DND-41 (cell line): ENCODE measurements around the gene TIGD3.

ENCODE experiments used
- ATAC-seq: fragments of 200-7000 bp; cut with Tn5 transposase; 3 replicates; pipeline ENCODE4 v1.9.1; 2021; ENCODE audit warnings: low read depth; ENCODE audit not compliant: insufficient read depth
- DNase-seq: peaks from one replicate; pipeline ENCODE4 v3.0.0-alpha.2; 2020
- H2AFZ ChIP-seq: 2 replicates; pipeline ENCODE4 v1.6.0; 2012; ENCODE audit warnings: low read depth, low read length
- H3K27ac ChIP-seq: 2 replicates; pipeline ENCODE4 v1.5.1; 2012; ENCODE audit warnings: low read length, inconsistent platforms
- H3K27me3 ChIP-seq: fragments of 200-600 bp; sonication (generic); 2 replicates; pipeline ENCODE4 v1.6.0; 2012; ENCODE audit warnings: low read length, mild to moderate bottlenecking, inconsistent platforms; ENCODE audit not compliant: insufficient read depth, poor library complexity
- H3K36me3 ChIP-seq: 2 replicates; pipeline ENCODE4 v1.5.1; 2012; ENCODE audit warnings: low read length, inconsistent platforms; ENCODE audit not compliant: insufficient read depth
- H3K4me1 ChIP-seq: 2 replicates; pipeline ENCODE4 v1.5.1; 2012; ENCODE audit warnings: mild to moderate bottlenecking, low read length; ENCODE audit not compliant: insufficient read depth
- H3K4me2 ChIP-seq: 2 replicates; pipeline ENCODE4 v1.6.0; 2012; ENCODE audit warnings: mild to moderate bottlenecking, moderate library complexity, low read length, inconsistent platforms; ENCODE audit not compliant: insufficient read depth
- H3K4me3 ChIP-seq, 2 experiments: fragments of 200-600 bp in 1 of 2; shearing (Covaris generic) in 1 of 2; 2 replicates each; pipeline ENCODE4 v1.5.1; 2012 to 2016; ENCODE audit warnings: inconsistent platforms in 2 of 2, low read length in 2 of 2, mild to moderate bottlenecking in 2 of 2, low read depth in 1 of 2, moderate library complexity in 1 of 2
- H3K79me2 ChIP-seq: 2 replicates; pipeline ENCODE4 v1.6.0; 2012; ENCODE audit warnings: low read length, inconsistent platforms; ENCODE audit not compliant: insufficient read depth
- H3K9ac ChIP-seq: 2 replicates; pipeline ENCODE4 v1.6.0; 2012; ENCODE audit warnings: low read depth, mild to moderate bottlenecking, inconsistent platforms, low read length, moderate library complexity
- H3K9me3 ChIP-seq: 2 replicates; pipeline ENCODE4 v1.5.1; 2012; ENCODE audit warnings: low read length, moderate library complexity, mild to moderate bottlenecking, inconsistent platforms; ENCODE audit not compliant: insufficient read depth, severe bottlenecking
- H4K20me1 ChIP-seq: 2 replicates; pipeline ENCODE4 v1.6.0; 2012; ENCODE audit warnings: low read length; ENCODE audit not compliant: insufficient read depth
- CTCF ChIP-seq: IDR thresholded peaks from 2 replicates; pipeline ENCODE4 v1.5.1; 2012; ENCODE audit warnings: borderline replicate concordance, low read length, moderate library complexity, mild to moderate bottlenecking; ENCODE audit not compliant: poor library complexity, severe bottlenecking; ENCODE audit errors: extremely low read depth
- EZH2 ChIP-seq: IDR thresholded peaks from 3 replicates; pipeline ENCODE4 v1.6.1; 2012; ENCODE audit warnings: borderline replicate concordance, low read depth, mild to moderate bottlenecking, moderate library complexity, low read length, inconsistent platforms; ENCODE audit not compliant: severe bottlenecking

Gene TIGD3

GRCh38 chr11:65354265-65355012 lies at the start of gene TIGD3:
Gene TIGD3 (plus strand): TSS chr11:65354751. CDS start chr11:65355809, 1,058 bp downstream.
- Histone ChIP-seq H3K4me1 (peaks cover 21% of the 10 kb centered on the region), H4K20me1 (peaks cover 4% of the 10 kb centered on the region; the same call in 1 of the 2 replicates), H3K36me3 (peaks cover 27% of the 10 kb centered on the region), H3K4me2 (peak within 1 kb of the TSS; percentile 98), H3K4me3 (peak within 1 kb of the TSS; percentile 30 to 66; a peak in 3 of 4 replicates), H3K9me3 (no peaks in the 10 kb centered on the region), H3K79me2 (no peaks in the 10 kb centered on the region), H2AFZ (peak within 1 kb of the TSS; percentile 91), H3K9ac (peak within 1 kb of the TSS; percentile 75), H3K27me3 (no peaks in the 10 kb centered on the region), H3K27ac (peak within 1 kb of the TSS; percentile 68)
- ATAC-seq (peak; percentile 97), DNase-seq (peak; percentile 99)
- no peak for TF ChIP-seq CTCF
- TF ChIP-seq EZH2, result no peak

- H3K27ac ChIP-seq, result no peak overlapping the region
- no peaks in the 10 kb centered on the region for H3K4me1 ChIP-seq
- no peak overlapping the region for H2AFZ ChIP-seq
- ATAC-seq (no peak), DNase-seq (no peak)
- TF ChIP-seq EZH2, result no peak
- no peak for TF ChIP-seq CTCF
- H3K9ac ChIP-seq, result no peak overlapping the region
- no peaks in the 10 kb centered on the region for H3K79me2 ChIP-seq
- H3K4me3 ChIP-seq, result no peak overlapping the region
- H3K9me3 ChIP-seq, result no peaks in the 10 kb centered on the region
- peaks cover 47% of the 10 kb centered on the region for H3K36me3 ChIP-seq
- no peaks in the 10 kb centered on the region for H3K27me3 ChIP-seq
- H3K4me2 ChIP-seq, result no peak overlapping the region
- H4K20me1 ChIP-seq, result peaks cover 21% of the 10 kb centered on the region; the same call in 1 of the 2 replicates
These were observed 48.9 kb upstream of the TIGD3 start for GRCh38 chr11:65305501-65306268.

GRCh38 chr11:65307298-65308229 lies 47.0 kb upstream of the TIGD3 start:
- Histone ChIP-seq H3K9ac (no peak overlapping the region), H4K20me1 (peaks cover 14% of the 10 kb centered on the region; the same call in 1 of the 2 replicates), H3K9me3 (no peaks in the 10 kb centered on the region), H3K4me3 (no peak overlapping the region), H2AFZ (no peak overlapping the region), H3K27me3 (no peaks in the 10 kb centered on the region), H3K27ac (no peak overlapping the region), H3K4me1 (no peaks in the 10 kb centered on the region), H3K79me2 (no peaks in the 10 kb centered on the region), H3K4me2 (no peak overlapping the region), H3K36me3 (peaks cover 28% of the 10 kb centered on the region)
- no peak; the same call in 2 of the 3 replicates for ATAC-seq
- no peak for DNase-seq
- no peak for TF ChIP-seq EZH2
- TF ChIP-seq CTCF, result no peak
